Muscle of leg (tissue), 11 donors: ENCODE results near the gene UBE3A. TPM values are rescaled to one million over a fixed set of nuclear protein-coding genes. Genes with fewer than 3 reads are reported as not detected.
"Not testable (repeated sequence)": the region's sequence is repeated elsewhere in the genome, so short reads cannot be mapped to it uniquely, and the experiment has no call there.

Source experiments
- DNase-seq: peaks from one replicate; pipeline ENCODE4 v3.0.0; 2013
- H3K27ac ChIP-seq: one replicate; pipeline ENCODE4 v1.5.1; 2013; ENCODE audit warnings: mild to moderate bottlenecking, low read length, control low read depth
- H3K27me3 ChIP-seq: one replicate; pipeline ENCODE4 v1.6.1; 2013; ENCODE audit warnings: low read length; ENCODE audit not compliant: control insufficient read depth, insufficient read depth
- H3K36me3 ChIP-seq: one replicate; pipeline ENCODE4 v1.6.1; 2013; ENCODE audit warnings: low read length; ENCODE audit not compliant: control insufficient read depth, insufficient read depth
- H3K4me1 ChIP-seq: one replicate; pipeline ENCODE4 v1.6.1; 2013; ENCODE audit warnings: low read length; ENCODE audit not compliant: control insufficient read depth, insufficient read depth
- H3K4me3 ChIP-seq: one replicate; pipeline ENCODE4 v1.5.1; 2013; ENCODE audit warnings: low read length, control low read depth
- H3K9me3 ChIP-seq: replicated peaks from 2 replicates; pipeline ENCODE4 v1.6.1; 2013; ENCODE audit warnings: low read depth, low read length; ENCODE audit not compliant: control insufficient read depth
- WGBS: methylation state at CpG from one replicate; pipeline ENCODE4 v1.1.5; 2013; ENCODE audit warnings: missing lambda C conversion rate; ENCODE audit not compliant: insufficient coverage; 5-methylcytosine and 5-hydroxymethylcytosine counted together
- polyA plus RNA-seq, 8 donors: library from polyadenylated mRNA; unstranded; fragments of 120-200 nt; gene quantifications; one replicate each; pipeline versions ENCODE4 v1.2.1 to v1.2.3, GENCODE V29; 2013; ENCODE audit warnings: inconsistent platforms in 1 of 8, low replicate concordance in 1 of 8; ENCODE audit not compliant: insufficient read length in 8 of 8, insufficient read depth in 1 of 8
- total RNA-seq: library from RNA; stranded (reverse); fragments of 120-200 nt; gene quantifications from one replicate; pipeline ENCODE4 v1.2.4, GENCODE V29; 2013

UBE3A gene
- total and polyA plus RNA-seq, 9 donors: 57.7 to 109 (median 79.1) TPM

- H3K36me3 ChIP-seq: no peaks in the 10 kb centered on the region
- no peaks in the 10 kb centered on the region for H3K9me3 ChIP-seq
- DNase-seq: peak; percentile 83
- WGBS: no CpG with 5 or more reads among the region's 1 CpG
- H3K4me1 ChIP-seq: peaks cover 16% of the 10 kb centered on the region
- H3K27me3 ChIP-seq: no peaks in the 10 kb centered on the region
- H3K27ac ChIP-seq: peak overlapping the region; percentile 44
- H3K4me3 ChIP-seq: no peak overlapping the region
Measured at GRCh38 chr15:25469377-25469776, 30.6 kb upstream of the UBE3A start.

- no peak overlapping the region for H3K27ac ChIP-seq
- no peaks in the 10 kb centered on the region for H3K36me3 ChIP-seq
- no peaks in the 10 kb centered on the region for H3K9me3 ChIP-seq
- WGBS: 89% methylated on average over 10 of the region's 10 CpGs
- DNase-seq: no peak
- no peaks in the 10 kb centered on the region for H3K27me3 ChIP-seq
- H3K4me1 ChIP-seq: peaks cover 16% of the 10 kb centered on the region
- no peak overlapping the region for H3K4me3 ChIP-seq
Measured at GRCh38 chr15:25468611-25469010, 29.8 kb upstream of the UBE3A start.

- WGBS: 45% methylated on average over 1 of the region's 1 CpG
- no peak overlapping the region for H3K4me3 ChIP-seq
- H3K9me3 ChIP-seq: no peaks in the 10 kb centered on the region
- no peak overlapping the region for H3K27ac ChIP-seq
- DNase-seq: peak; percentile 11
- H3K27me3 ChIP-seq: no peaks in the 10 kb centered on the region
- peaks cover 16% of the 10 kb centered on the region for H3K4me1 ChIP-seq
- no peaks in the 10 kb centered on the region for H3K36me3 ChIP-seq
Measured at GRCh38 chr15:25465835-25466234, 27.0 kb upstream of the UBE3A start.

GRCh38 chr15:25464784-25465183 lies 26.0 kb upstream of the UBE3A start:
- no peak for DNase-seq
- Histone ChIP-seq H3K36me3 (no peaks in the 10 kb centered on the region), H3K9me3 (no peaks in the 10 kb centered on the region), H3K4me3 (no peak overlapping the region), H3K4me1 (peaks cover 16% of the 10 kb centered on the region), H3K27ac (no peak overlapping the region), H3K27me3 (no peaks in the 10 kb centered on the region)
- no CpG with 5 or more reads among the region's 2 CpGs for WGBS

- Histone ChIP-seq H3K36me3 (no peaks in the 10 kb centered on the region), H3K4me1 (peaks cover 13% of the 10 kb centered on the region), H3K27ac (no peak overlapping the region), H3K27me3 (no peaks in the 10 kb centered on the region), H3K4me3 (no peak overlapping the region), H3K9me3 (no peaks in the 10 kb centered on the region)
- DNase-seq: no peak
- no CpG with 5 or more reads among the region's 1 CpG for WGBS
Measured at GRCh38 chr15:25464383-25464782, 25.6 kb upstream of the UBE3A start.

- Histone ChIP-seq H3K4me1 (no peaks in the 10 kb centered on the region), H3K27me3 (no peaks in the 10 kb centered on the region), H3K36me3 (no peaks in the 10 kb centered on the region), H3K9me3 (peaks cover 4% of the 10 kb centered on the region), H3K27ac (no peak overlapping the region), H3K4me3 (no peak overlapping the region)
- WGBS: 100% methylated on average over 1 of the region's 3 CpGs
- DNase-seq: no peak
Measured at GRCh38 chr15:25456196-25456595, 17.4 kb upstream of the UBE3A start.

- Histone ChIP-seq H3K9me3 (peaks cover 9% of the 10 kb centered on the region), H3K4me3 (no peak overlapping the region), H3K36me3 (no peaks in the 10 kb centered on the region), H3K4me1 (no peaks in the 10 kb centered on the region), H3K27ac (no peak overlapping the region), H3K27me3 (no peaks in the 10 kb centered on the region)
- no peak for DNase-seq
- WGBS: no CpG with 5 or more reads among the region's 3 CpGs
Measured at GRCh38 chr15:25455226-25455625, 16.4 kb upstream of the UBE3A start.

- no CpG with 5 or more reads among the region's 2 CpGs for WGBS
- no peak for DNase-seq
- no peak overlapping the region for H3K27ac ChIP-seq
Measured at GRCh38 chr15:25454771-25455170, 15.9 kb upstream of the UBE3A start.

GRCh38 chr15:25453246-25453645 lies 14.4 kb upstream of the UBE3A start:
- peaks cover 12% of the 10 kb centered on the region for H3K9me3 ChIP-seq
- not testable (repeated sequence) for H3K27ac ChIP-seq, H3K27me3 ChIP-seq, H3K4me1 ChIP-seq, DNase-seq, H3K4me3 ChIP-seq, H3K36me3 ChIP-seq
- 79% methylated on average over 3 of the region's 5 CpGs for WGBS

More at GRCh38 chr15:25454771-25455170, 15.9 kb upstream of the UBE3A start:
- H3K4me1 ChIP-seq: no peaks in the 10 kb centered on the region
- peaks cover 12% of the 10 kb centered on the region for H3K9me3 ChIP-seq
- no peak overlapping the region for H3K4me3 ChIP-seq
- H3K36me3 ChIP-seq: no peaks in the 10 kb centered on the region
- H3K27me3 ChIP-seq: no peaks in the 10 kb centered on the region

GRCh38 chr15:25451501-25451900 lies 12.7 kb upstream of the UBE3A start:
- H3K27ac ChIP-seq: no peak overlapping the region
- H3K4me1 ChIP-seq: no peaks in the 10 kb centered on the region
- H3K9me3 ChIP-seq: peaks cover 12% of the 10 kb centered on the region
- no peaks in the 10 kb centered on the region for H3K27me3 ChIP-seq
- WGBS: no CpG with 5 or more reads among the region's 1 CpG
- H3K4me3 ChIP-seq: no peak overlapping the region
- no peaks in the 10 kb centered on the region for H3K36me3 ChIP-seq
- DNase-seq: no peak

GRCh38 chr15:25450163-25450562 lies 11.3 kb upstream of the UBE3A start:
- DNase-seq: no peak
- Histone ChIP-seq H3K4me3 (no peak overlapping the region), H3K9me3 (peaks cover 12% of the 10 kb centered on the region), H3K27ac (no peak overlapping the region), H3K4me1 (no peaks in the 10 kb centered on the region), H3K27me3 (no peaks in the 10 kb centered on the region), H3K36me3 (no peaks in the 10 kb centered on the region)
- no CpG with 5 or more reads among the region's 1 CpG for WGBS
